A549 (cell line): Measurements from ENCODE around the gene REG3G. TPM values are rescaled to one million over a fixed set of nuclear protein-coding genes. Genes with fewer than 3 reads are reported as not detected.

Experiments
- ATAC-seq, 2 experiments: fragments of 200-7000 bp in 1 of 2; fragments of >200 bp in 1 of 2; cut with Nextera tagmentation in 1 of 2; cut with Tn5 transposase in 1 of 2; 3 replicates each; pipeline versions ENCODE4 v1.8.0 to v1.9.1; 2018 to 2020; ENCODE audit warnings: mild to moderate bottlenecking in 1 of 2, moderate library complexity in 1 of 2
- CTCF ChIA-PET: fragments of 300-600 bp; sonication (Branson Sonifier 250); formaldehyde crosslinking; extraction: SDS; loops from one replicate; lab custom pipeline; 2021; ENCODE audit warnings: antibody characterized with exemption, inconsistent platforms; lab: Yijun Ruan, JAX
- POLR2A ChIA-PET: fragments of 350-600 bp; formaldehyde crosslinking; extraction: SDS; loops from one replicate; lab custom pipeline; 2021; ENCODE audit warnings: antibody characterized with exemption, inconsistent platforms; lab: Yijun Ruan, JAX
- DNase-seq, 2 experiments: peaks; one replicate each; pipeline versions ENCODE4 v3.0.0 to v3.0.0-alpha.2; 2011 to 2016; ENCODE audit warnings: low read depth in 1 of 2, low spot score in 1 of 2
- FAIRE-seq: peaks from 2 replicates; lab custom pipeline; 2011; peaks lifted over from hg19 to GRCh38; lab: Jason Lieb, UNC
- H3K27ac ChIP-seq, 2 experiments: fragments of >200 bp; sonication (Bioruptor Twin); formaldehyde crosslinking; 3 replicates each; pipeline ENCODE4 v1.5.1; 2016 to 2017
- H3K4me1 ChIP-seq: fragments of >200 bp; sonication (Bioruptor Twin); formaldehyde crosslinking; 3 replicates; pipeline ENCODE4 v1.6.1; 2016
- H3K4me2 ChIP-seq: fragments of >200 bp; sonication (Bioruptor Twin); formaldehyde crosslinking; 3 replicates; pipeline ENCODE4 v1.6.1; 2016
- H3K4me3 ChIP-seq: fragments of >200 bp; sonication (Bioruptor Twin); formaldehyde crosslinking; 3 replicates; pipeline ENCODE4 v1.5.1; 2016
- H3K9me3 ChIP-seq: fragments of >200 bp; sonication (Bioruptor Twin); formaldehyde crosslinking; 3 replicates; pipeline ENCODE4 v1.6.1; 2016
- BCL3 ChIP-seq: fragments of >200 bp; sonication (Bioruptor Twin); formaldehyde crosslinking; IDR thresholded peaks from 3 replicates; pipeline ENCODE4 v1.6.1; 2016
- BHLHE40 ChIP-seq: IDR thresholded peaks from 2 replicates; pipeline ENCODE4 v1.6.1; 2012; ENCODE audit warnings: low read depth, low read length, inconsistent platforms
- CBX8 ChIP-seq: fragments of 200-600 bp; sonication (generic); IDR thresholded peaks from 2 replicates; pipeline ENCODE4 v1.6.1; 2016
- CHD2 ChIP-seq: fragments of 150-350 bp; IDR thresholded peaks from 2 replicates; pipeline ENCODE4 v1.6.1; 2014; ENCODE audit warnings: low read length; ENCODE audit not compliant: partially characterized antibody
- CHD4 ChIP-seq: fragments of 200-600 bp; sonication (generic); IDR thresholded peaks from 2 replicates; pipeline ENCODE4 v1.6.1; 2016; ENCODE audit warnings: antibody characterized with exemption, mild to moderate bottlenecking, borderline replicate concordance
- E2F6 ChIP-seq: IDR thresholded peaks from 2 replicates; pipeline ENCODE4 v1.6.1; 2012; ENCODE audit warnings: low read depth, borderline replicate concordance
- HDAC2 ChIP-seq: fragments of 200-600 bp; sonication (generic); IDR thresholded peaks from 2 replicates; pipeline ENCODE4 v1.6.1; 2016
- HMGXB4 ChIP-seq: fragments of 250-450 bp; sonication (Bioruptor Pico); IDR thresholded peaks from 2 replicates; pipeline ENCODE4 v1.5.0; 2021; ENCODE audit warnings: mild to moderate bottlenecking, moderate library complexity, borderline replicate concordance
- HOXA7 ChIP-seq: fragments of 250-450 bp; sonication (Bioruptor Pico); IDR thresholded peaks from 2 replicates; pipeline ENCODE4 v1.5.0; 2020; ENCODE audit warnings: mild to moderate bottlenecking, moderate library complexity
- KDM5A ChIP-seq: fragments of 200-600 bp; sonication (generic); IDR thresholded peaks from 2 replicates; pipeline ENCODE4 v1.6.1; 2016; ENCODE audit warnings: antibody characterized with exemption, mild to moderate bottlenecking
- NPAS2 ChIP-seq: fragments of 250-450 bp; sonication (Bioruptor Pico); IDR thresholded peaks from 2 replicates; pipeline ENCODE4 v1.8.0; 2022; ENCODE audit warnings: mild to moderate bottlenecking, moderate library complexity, borderline replicate concordance
- NR3C1 ChIP-seq: fragments of >200 bp; sonication (Bioruptor Twin); formaldehyde crosslinking; IDR thresholded peaks from 3 replicates; pipeline ENCODE4 v1.6.1; 2017
- PHF8 ChIP-seq: fragments of 200-600 bp; sonication (generic); IDR thresholded peaks from 2 replicates; pipeline ENCODE4 v1.6.1; 2016; ENCODE audit warnings: low read depth, mild to moderate bottlenecking, antibody characterized with exemption, moderate library complexity, borderline replicate concordance
- RAD21 ChIP-seq, 2 experiments: fragments of >200 bp in 1 of 2; sonication (Bioruptor Twin) in 1 of 2; formaldehyde crosslinking in 1 of 2; IDR thresholded peaks in 1 of 2; conservative IDR thresholded peaks in 1 of 2; 2 replicates in 1 of 2; 3 replicates in 1 of 2; pipeline ENCODE4 v1.6.1; 2012 to 2018; ENCODE audit warnings: inconsistent platforms in 1 of 2
- RARB ChIP-seq: fragments of 250-450 bp; sonication (Bioruptor Pico); IDR thresholded peaks from 2 replicates; pipeline ENCODE4 v1.8.0; 2021; ENCODE audit warnings: mild to moderate bottlenecking, moderate library complexity
- ZFP36 ChIP-seq: fragments of 450-650 bp; IDR thresholded peaks from 2 replicates; pipeline ENCODE4 v1.6.1; 2014; ENCODE audit warnings: borderline replicate concordance; ENCODE audit not compliant: partially characterized antibody
- ZNF302 ChIP-seq: fragments of 250-450 bp; sonication (Bioruptor Pico); IDR thresholded peaks from 2 replicates; pipeline ENCODE4 v1.9.0; 2021; ENCODE audit warnings: inconsistent platforms, mild to moderate bottlenecking, moderate library complexity
- ZSCAN20 ChIP-seq: fragments of 250-450 bp; sonication (Bioruptor Pico); IDR thresholded peaks from 2 replicates; pipeline ENCODE4 v1.8.0; 2022; ENCODE audit warnings: mild to moderate bottlenecking, moderate library complexity
- WGBS: methylation state at CpG from one replicate; pipeline ENCODE4 v1.1.6; 2017; ENCODE audit errors: missing lambda C conversion rate; 5-methylcytosine and 5-hydroxymethylcytosine counted together
- polyA minus RNA-seq: library from RNA; depleted of rRNA, polyadenylated mRNA; stranded (reverse); fragments of >200 nt; gene quantifications from 2 replicates; pipeline ENCODE4 v1.2.3, GENCODE V29; 2011; rRNA and poly(A)+ RNA removed
- polyA plus RNA-seq, 4 experiments: library from polyadenylated mRNA; depleted of rRNA in 3 of 4; stranded (reverse); fragments of >200 nt; fragmentation: RNase III in 1 of 4; extraction: RNeasy Plus Mini Kit Qiagen cat#74134 plus additional on column Dnase treatment in 1 of 4; gene quantifications; 2 replicates in 3 of 4; 3 replicates in 1 of 4; pipeline ENCODE4 v1.2.3, GENCODE V29; 2011 to 2017
- TF ChIP-seq, protein P1 (sequence below): fragments of 200-600 bp; sonication (generic); IDR thresholded peaks from 2 replicates; pipeline ENCODE4 v1.6.1; 2016; ENCODE audit warnings: antibody characterized with exemption, mild to moderate bottlenecking, moderate library complexity
- TF ChIP-seq, protein P2 (sequence below): IDR thresholded peaks from 2 replicates; pipeline ENCODE4 v1.6.1; 2012

REG3G gene
- polyA plus RNA-seq (2011; rRNA removed) (not detected in 2 replicates), polyA plus RNA-seq (2017; fragmentation: RNase III; extraction: RNeasy Plus Mini Kit Qiagen cat#74134 plus additional on column Dnase treatment) (not detected in 3 replicates), polyA minus RNA-seq (not detected in 2 replicates)
- 0.05 TPM in 1 of 2 replicates, not detected in the other for polyA plus RNA-seq (2012; cell fraction: cytosol; rRNA removed)
- not detected in 2 replicates for polyA plus RNA-seq (2012; cell fraction: nucleus; rRNA removed)

GRCh38 chr2:79025421-79025820, at the start of gene REG3G:
Gene REG3G, plus strand, starts transcription at chr2:79025702. Its CDS starts 392 bp downstream, at chr2:79026094.
- H3K4me2 ChIP-seq, result no peak within 1 kb of the TSS
- H3K27ac ChIP-seq, result no peak within 1 kb of the TSS
- peaks cover 14% of the 10 kb centered on the region; the same call in 1 of the 3 replicates for H3K9me3 ChIP-seq
- no peak within 1 kb of the TSS for H3K4me3 ChIP-seq
- no peak for TF ChIP-seq RARB (CRISPR knock-in tag)
- TF ChIP-seq ZSCAN20, result no peak
- no peak for TF ChIP-seq CBX8
- no peak for TF ChIP-seq CHD4
- TF ChIP-seq, protein P1, sequence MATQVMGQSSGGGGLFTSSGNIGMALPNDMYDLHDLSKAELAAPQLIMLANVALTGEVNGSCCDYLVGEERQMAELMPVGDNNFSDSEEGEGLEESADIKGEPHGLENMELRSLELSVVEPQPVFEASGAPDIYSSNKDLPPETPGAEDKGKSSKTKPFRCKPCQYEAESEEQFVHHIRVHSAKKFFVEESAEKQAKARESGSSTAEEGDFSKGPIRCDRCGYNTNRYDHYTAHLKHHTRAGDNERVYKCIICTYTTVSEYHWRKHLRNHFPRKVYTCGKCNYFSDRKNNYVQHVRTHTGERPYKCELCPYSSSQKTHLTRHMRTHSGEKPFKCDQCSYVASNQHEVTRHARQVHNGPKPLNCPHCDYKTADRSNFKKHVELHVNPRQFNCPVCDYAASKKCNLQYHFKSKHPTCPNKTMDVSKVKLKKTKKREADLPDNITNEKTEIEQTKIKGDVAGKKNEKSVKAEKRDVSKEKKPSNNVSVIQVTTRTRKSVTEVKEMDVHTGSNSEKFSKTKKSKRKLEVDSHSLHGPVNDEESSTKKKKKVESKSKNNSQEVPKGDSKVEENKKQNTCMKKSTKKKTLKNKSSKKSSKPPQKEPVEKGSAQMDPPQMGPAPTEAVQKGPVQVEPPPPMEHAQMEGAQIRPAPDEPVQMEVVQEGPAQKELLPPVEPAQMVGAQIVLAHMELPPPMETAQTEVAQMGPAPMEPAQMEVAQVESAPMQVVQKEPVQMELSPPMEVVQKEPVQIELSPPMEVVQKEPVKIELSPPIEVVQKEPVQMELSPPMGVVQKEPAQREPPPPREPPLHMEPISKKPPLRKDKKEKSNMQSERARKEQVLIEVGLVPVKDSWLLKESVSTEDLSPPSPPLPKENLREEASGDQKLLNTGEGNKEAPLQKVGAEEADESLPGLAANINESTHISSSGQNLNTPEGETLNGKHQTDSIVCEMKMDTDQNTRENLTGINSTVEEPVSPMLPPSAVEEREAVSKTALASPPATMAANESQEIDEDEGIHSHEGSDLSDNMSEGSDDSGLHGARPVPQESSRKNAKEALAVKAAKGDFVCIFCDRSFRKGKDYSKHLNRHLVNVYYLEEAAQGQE, result no peak
- TF ChIP-seq ZFP36, result no peak
- TF ChIP-seq PHF8, result no peak
- TF ChIP-seq NR3C1, result no peak
- no peak for TF ChIP-seq BHLHE40
- TF ChIP-seq BCL3, result no peak
- no peak for TF ChIP-seq HMGXB4 (CRISPR knock-in tag)
- no peak for TF ChIP-seq NPAS2 (CRISPR knock-in tag)
- TF ChIP-seq ZNF302 (CRISPR knock-in tag), result no peak
- TF ChIP-seq HDAC2, result no peak
- no peak for TF ChIP-seq E2F6
- TF ChIP-seq KDM5A, result no peak
- TF ChIP-seq, protein P2, sequence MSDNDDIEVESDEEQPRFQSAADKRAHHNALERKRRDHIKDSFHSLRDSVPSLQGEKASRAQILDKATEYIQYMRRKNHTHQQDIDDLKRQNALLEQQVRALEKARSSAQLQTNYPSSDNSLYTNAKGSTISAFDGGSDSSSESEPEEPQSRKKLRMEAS, result no peak
- no peak for TF ChIP-seq HOXA7 (CRISPR knock-in tag)
- TF ChIP-seq RAD21 (conservative IDR thresholded peaks at IDR 0.05 in 1 of 2, IDR thresholded peaks at IDR 0.05 in 1 of 2), result no peak
- TF ChIP-seq CHD2, result no peak
- ATAC-seq (no peak), FAIRE-seq (no peak), DNase-seq (no peak)
- WGBS, result 3% methylated on average over 3 of the region's 3 CpGs
- CTCF ChIA-PET, result no interaction called here
- POLR2A ChIA-PET, result no interaction called here
- no peaks in the 10 kb centered on the region for H3K4me1 ChIP-seq
